DND-41 (cell line): Measurements from ENCODE around the gene ATXN3.

Experiments used
- ATAC-seq: fragments of 200-7000 bp; cut with Tn5 transposase; 3 replicates; pipeline ENCODE4 v1.9.1; 2021; ENCODE audit warnings: low read depth; ENCODE audit not compliant: insufficient read depth
- DNase-seq: peaks from one replicate; pipeline ENCODE4 v3.0.0-alpha.2; 2020
- H2AFZ ChIP-seq: 2 replicates; pipeline ENCODE4 v1.6.0; 2012; ENCODE audit warnings: low read depth, low read length
- H3K27ac ChIP-seq: 2 replicates; pipeline ENCODE4 v1.5.1; 2012; ENCODE audit warnings: low read length, inconsistent platforms
- H3K27me3 ChIP-seq: fragments of 200-600 bp; sonication (generic); 2 replicates; pipeline ENCODE4 v1.6.0; 2012; ENCODE audit warnings: low read length, mild to moderate bottlenecking, inconsistent platforms; ENCODE audit not compliant: insufficient read depth, poor library complexity
- H3K36me3 ChIP-seq: 2 replicates; pipeline ENCODE4 v1.5.1; 2012; ENCODE audit warnings: low read length, inconsistent platforms; ENCODE audit not compliant: insufficient read depth
- H3K4me1 ChIP-seq: 2 replicates; pipeline ENCODE4 v1.5.1; 2012; ENCODE audit warnings: mild to moderate bottlenecking, low read length; ENCODE audit not compliant: insufficient read depth
- H3K4me2 ChIP-seq: 2 replicates; pipeline ENCODE4 v1.6.0; 2012; ENCODE audit warnings: mild to moderate bottlenecking, moderate library complexity, low read length, inconsistent platforms; ENCODE audit not compliant: insufficient read depth
- H3K4me3 ChIP-seq, 2 experiments: fragments of 200-600 bp in 1 of 2; shearing (Covaris generic) in 1 of 2; 2 replicates each; pipeline ENCODE4 v1.5.1; 2012 to 2016; ENCODE audit warnings: inconsistent platforms in 2 of 2, low read length in 2 of 2, mild to moderate bottlenecking in 2 of 2, low read depth in 1 of 2, moderate library complexity in 1 of 2
- H3K79me2 ChIP-seq: 2 replicates; pipeline ENCODE4 v1.6.0; 2012; ENCODE audit warnings: low read length, inconsistent platforms; ENCODE audit not compliant: insufficient read depth
- H3K9ac ChIP-seq: 2 replicates; pipeline ENCODE4 v1.6.0; 2012; ENCODE audit warnings: low read depth, mild to moderate bottlenecking, inconsistent platforms, low read length, moderate library complexity
- H3K9me3 ChIP-seq: 2 replicates; pipeline ENCODE4 v1.5.1; 2012; ENCODE audit warnings: low read length, moderate library complexity, mild to moderate bottlenecking, inconsistent platforms; ENCODE audit not compliant: insufficient read depth, severe bottlenecking
- H4K20me1 ChIP-seq: 2 replicates; pipeline ENCODE4 v1.6.0; 2012; ENCODE audit warnings: low read length; ENCODE audit not compliant: insufficient read depth
- EZH2 ChIP-seq: IDR thresholded peaks from 3 replicates; pipeline ENCODE4 v1.6.1; 2012; ENCODE audit warnings: borderline replicate concordance, low read depth, mild to moderate bottlenecking, moderate library complexity, low read length, inconsistent platforms; ENCODE audit not compliant: severe bottlenecking
- TF ChIP-seq, protein P1 (sequence below): IDR thresholded peaks from 2 replicates; pipeline ENCODE4 v1.5.1; 2012; ENCODE audit warnings: borderline replicate concordance, low read length, moderate library complexity, mild to moderate bottlenecking; ENCODE audit not compliant: poor library complexity, severe bottlenecking; ENCODE audit errors: extremely low read depth

Gene ATXN3

DNA sequence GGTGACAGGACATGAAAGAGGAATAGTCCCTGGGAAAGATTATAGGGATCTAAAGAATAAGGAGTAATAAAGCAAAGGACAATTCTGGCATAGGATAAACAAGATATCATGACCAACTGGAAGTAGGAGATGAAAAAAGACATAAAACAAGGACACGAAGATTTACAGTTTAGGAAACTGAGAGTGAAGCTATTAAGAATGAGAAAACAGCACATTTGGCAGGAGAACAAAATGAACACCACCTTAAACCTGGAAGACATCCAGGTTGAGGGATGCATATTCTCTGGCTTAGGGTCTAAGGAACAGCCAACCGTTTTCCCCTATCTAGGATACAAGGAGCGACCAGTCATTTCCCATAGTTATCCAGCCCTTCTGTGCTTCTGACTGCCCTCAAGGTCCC lies 68.4 kb downstream of the ATXN3 start:
- H2AFZ ChIP-seq = no peak overlapping the region
- peak overlapping the region in 1 of 2 experiments; percentile 93; a peak in 2 of 4 replicates for H3K4me3 ChIP-seq
- peak overlapping the region; percentile 82 for H3K4me2 ChIP-seq
- H3K9ac ChIP-seq = peak overlapping the region; percentile 90; the same call in 1 of the 2 replicates
- H3K27me3 ChIP-seq = no peaks in the 10 kb centered on the region
- H3K9me3 ChIP-seq = no peaks in the 10 kb centered on the region
- H3K79me2 ChIP-seq = peaks cover 77% of the 10 kb centered on the region
- ATAC-seq (no peak), DNase-seq (no peak)
- H3K4me1 ChIP-seq = peaks cover 39% of the 10 kb centered on the region
- peaks cover 27% of the 10 kb centered on the region; the same call in 1 of the 2 replicates for H4K20me1 ChIP-seq
- H3K36me3 ChIP-seq = peaks cover 17% of the 10 kb centered on the region
- TF ChIP-seq, protein P1, sequence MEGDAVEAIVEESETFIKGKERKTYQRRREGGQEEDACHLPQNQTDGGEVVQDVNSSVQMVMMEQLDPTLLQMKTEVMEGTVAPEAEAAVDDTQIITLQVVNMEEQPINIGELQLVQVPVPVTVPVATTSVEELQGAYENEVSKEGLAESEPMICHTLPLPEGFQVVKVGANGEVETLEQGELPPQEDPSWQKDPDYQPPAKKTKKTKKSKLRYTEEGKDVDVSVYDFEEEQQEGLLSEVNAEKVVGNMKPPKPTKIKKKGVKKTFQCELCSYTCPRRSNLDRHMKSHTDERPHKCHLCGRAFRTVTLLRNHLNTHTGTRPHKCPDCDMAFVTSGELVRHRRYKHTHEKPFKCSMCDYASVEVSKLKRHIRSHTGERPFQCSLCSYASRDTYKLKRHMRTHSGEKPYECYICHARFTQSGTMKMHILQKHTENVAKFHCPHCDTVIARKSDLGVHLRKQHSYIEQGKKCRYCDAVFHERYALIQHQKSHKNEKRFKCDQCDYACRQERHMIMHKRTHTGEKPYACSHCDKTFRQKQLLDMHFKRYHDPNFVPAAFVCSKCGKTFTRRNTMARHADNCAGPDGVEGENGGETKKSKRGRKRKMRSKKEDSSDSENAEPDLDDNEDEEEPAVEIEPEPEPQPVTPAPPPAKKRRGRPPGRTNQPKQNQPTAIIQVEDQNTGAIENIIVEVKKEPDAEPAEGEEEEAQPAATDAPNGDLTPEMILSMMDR = no peak
- no peak for TF ChIP-seq EZH2
- 0 out of 2 replicates have a peak overlapping the region, but pooled peaks have one; percentile 4 for H3K27ac ChIP-seq

DNA sequence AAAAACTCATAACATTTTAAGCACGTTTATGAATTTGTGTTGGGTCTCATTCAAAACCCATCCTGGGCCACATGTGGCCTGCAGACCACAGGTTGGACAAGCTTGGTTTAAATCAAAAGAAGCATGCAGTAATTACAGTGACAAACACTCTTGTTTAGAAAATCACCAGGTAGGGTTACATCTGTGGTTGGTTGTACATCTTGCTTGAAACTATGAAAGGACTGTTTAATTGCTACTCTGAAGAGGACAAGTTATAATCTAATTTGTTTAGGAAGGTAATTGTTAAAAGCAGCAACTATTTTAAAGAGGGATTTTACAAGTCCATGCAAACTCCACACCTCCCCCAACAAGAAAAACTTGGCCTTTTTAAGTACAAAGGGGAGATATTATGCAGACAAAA lies 70.5 kb downstream of the ATXN3 start:
- H3K4me1 ChIP-seq = peaks cover 32% of the 10 kb centered on the region
- H2AFZ ChIP-seq = no peak overlapping the region
- H3K27me3 ChIP-seq = no peaks in the 10 kb centered on the region
- peaks cover 74% of the 10 kb centered on the region for H3K79me2 ChIP-seq
- H3K9me3 ChIP-seq = no peaks in the 10 kb centered on the region
- no peak overlapping the region for H3K9ac ChIP-seq
- peaks cover 30% of the 10 kb centered on the region for H3K36me3 ChIP-seq
- no peak overlapping the region for H3K27ac ChIP-seq
- no peak for ATAC-seq
- no peak overlapping the region for H3K4me3 ChIP-seq
- H3K4me2 ChIP-seq = peak overlapping the region; percentile 82; the same call in 1 of the 2 replicates
- DNase-seq = no peak
- TF ChIP-seq, protein P1 = no peak
- no peak for TF ChIP-seq EZH2
- H4K20me1 ChIP-seq = peaks cover 27% of the 10 kb centered on the region; the same call in 1 of the 2 replicates

DNA sequence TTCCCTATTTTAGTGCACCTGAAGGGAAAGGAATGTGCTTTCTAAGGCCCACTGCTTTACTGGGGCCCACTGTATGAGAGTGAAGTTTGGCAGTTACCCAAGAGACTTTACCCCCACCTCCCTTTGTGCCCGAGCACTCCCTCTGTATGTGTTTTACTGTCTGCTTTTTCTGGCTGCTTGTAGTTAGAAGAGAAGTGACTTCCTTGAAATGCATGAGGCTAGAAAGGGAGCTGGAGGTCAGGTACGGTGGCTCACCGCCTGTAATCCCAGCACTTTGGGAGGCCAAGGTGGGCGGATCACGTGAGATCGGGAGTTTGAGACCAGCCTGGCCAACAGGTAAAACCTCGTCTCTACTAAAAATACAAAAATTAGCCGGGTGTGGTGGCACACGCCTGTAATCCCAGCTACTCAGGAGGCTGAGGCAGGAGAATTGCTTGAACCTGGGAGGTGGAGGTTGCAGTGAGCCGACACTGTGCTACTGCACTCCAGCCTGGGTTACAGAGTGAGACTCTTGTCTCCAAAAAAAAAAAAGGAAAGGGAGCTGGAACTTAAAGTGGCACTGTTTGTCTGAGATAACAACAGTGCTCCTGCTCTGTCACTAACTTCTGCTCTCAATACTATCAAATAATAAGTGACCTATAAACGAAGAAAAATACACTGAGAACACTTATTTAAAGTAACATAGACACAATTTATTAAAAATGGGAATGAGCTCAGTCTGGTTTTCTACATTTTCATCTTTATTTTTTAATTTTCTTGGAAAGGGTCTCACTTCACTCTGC lies 72.3 kb downstream of the ATXN3 start:
- no peak overlapping the region for H3K4me3 ChIP-seq
- DNase-seq (no peak), ATAC-seq (no peak)
- no peak overlapping the region for H3K4me2 ChIP-seq
- no peaks in the 10 kb centered on the region for H3K9me3 ChIP-seq
- no peak overlapping the region for H3K9ac ChIP-seq
- H2AFZ ChIP-seq = no peak overlapping the region
- peaks cover 27% of the 10 kb centered on the region; the same call in 1 of the 2 replicates for H4K20me1 ChIP-seq
- peaks cover 29% of the 10 kb centered on the region for H3K4me1 ChIP-seq
- no peak for TF ChIP-seq EZH2
- TF ChIP-seq, protein P1 = no peak
- no peak overlapping the region for H3K27ac ChIP-seq
- H3K79me2 ChIP-seq = peaks cover 56% of the 10 kb centered on the region
- no peaks in the 10 kb centered on the region for H3K27me3 ChIP-seq
- H3K36me3 ChIP-seq = peaks cover 35% of the 10 kb centered on the region
